Measurements from ENCODE around the gene HECTD1. TPM values are rescaled to one million over a fixed set of nuclear protein-coding genes. Genes with fewer than 3 reads are reported as not detected.

The HECTD1 gene
- total RNA-seq, 4 donors from 2014 or later = 252 to 382 (median 289) TPM

GRCh38 chr14:31159682-31160296 is 47.8 kb downstream of the HECTD1 start:
- Histone ChIP-seq H3K27ac (no peak overlapping the region), H3K27me3 (no peaks in the 10 kb centered on the region), H3K4me3 (replicated peaks in 1 of 3) (no peak overlapping the region), H3K4me1 (peaks cover 7 to 15% of the 10 kb centered on the region in 2 donors), H3K9me3 (no peaks in the 10 kb centered on the region), H3K36me3 (peaks cover 5 to 21% of the 10 kb centered on the region in 2 donors)
- TF ChIP-seq POLR2A (IDR thresholded peaks at IDR 0.05) = no peak
- TF ChIP-seq, protein P1, sequence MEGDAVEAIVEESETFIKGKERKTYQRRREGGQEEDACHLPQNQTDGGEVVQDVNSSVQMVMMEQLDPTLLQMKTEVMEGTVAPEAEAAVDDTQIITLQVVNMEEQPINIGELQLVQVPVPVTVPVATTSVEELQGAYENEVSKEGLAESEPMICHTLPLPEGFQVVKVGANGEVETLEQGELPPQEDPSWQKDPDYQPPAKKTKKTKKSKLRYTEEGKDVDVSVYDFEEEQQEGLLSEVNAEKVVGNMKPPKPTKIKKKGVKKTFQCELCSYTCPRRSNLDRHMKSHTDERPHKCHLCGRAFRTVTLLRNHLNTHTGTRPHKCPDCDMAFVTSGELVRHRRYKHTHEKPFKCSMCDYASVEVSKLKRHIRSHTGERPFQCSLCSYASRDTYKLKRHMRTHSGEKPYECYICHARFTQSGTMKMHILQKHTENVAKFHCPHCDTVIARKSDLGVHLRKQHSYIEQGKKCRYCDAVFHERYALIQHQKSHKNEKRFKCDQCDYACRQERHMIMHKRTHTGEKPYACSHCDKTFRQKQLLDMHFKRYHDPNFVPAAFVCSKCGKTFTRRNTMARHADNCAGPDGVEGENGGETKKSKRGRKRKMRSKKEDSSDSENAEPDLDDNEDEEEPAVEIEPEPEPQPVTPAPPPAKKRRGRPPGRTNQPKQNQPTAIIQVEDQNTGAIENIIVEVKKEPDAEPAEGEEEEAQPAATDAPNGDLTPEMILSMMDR (IDR thresholded peaks at IDR 0.05) = no peak
- 85 to 91% methylated on average over 13 of the region's 13 CpGs for WGBS, 2 donors
- intact Hi-C loops (cut with DNase I) = loop anchor here (10.0 kb wide), 1 partner anchor 195 kb away; no protein-coding TSS in a partner anchor
- DNase-seq = no peak

GRCh38 chr14:31154956-31155355 is 52.6 kb downstream of the HECTD1 start:
- Histone ChIP-seq H3K4me3 (replicated peaks in 1 of 3) (no peak overlapping the region), H3K27me3 (no peaks in the 10 kb centered on the region), H3K4me1 (no peaks in the 10 kb centered on the region), H3K27ac (no peak overlapping the region), H3K36me3 (peaks cover 9 to 42% of the 10 kb centered on the region in 2 donors), H3K9me3 (no peaks in the 10 kb centered on the region)
- intact Hi-C loops (cut with DNase I) = no loop called here
- TF ChIP-seq, protein P1 (IDR thresholded peaks at IDR 0.05) = no peak
- no peak for TF ChIP-seq POLR2A (IDR thresholded peaks at IDR 0.05)
- DNase-seq = no peak
- WGBS, 2 donors = 89 to 90% methylated on average over 12 of the region's 12 CpGs

GRCh38 chr14:31142455-31143087 is 65.0 kb downstream of the HECTD1 start:
- Histone ChIP-seq H3K9me3 (no peaks in the 10 kb centered on the region), H3K36me3 (peaks cover 16 to 32% of the 10 kb centered on the region in 2 donors), H3K27me3 (no peaks in the 10 kb centered on the region), H3K27ac (peak overlapping the region; percentile 50 to 72 (median 69)), H3K4me1 (peaks cover 13 to 21% of the 10 kb centered on the region in 2 donors), H3K4me3 (replicated peaks in 1 of 3) (no peak overlapping the region)
- WGBS, 2 donors = 52 to 57% methylated on average over 11 of the region's 11 CpGs
- DNase-seq = peak; percentile 80 to 82
- TF ChIP-seq, protein P1 (IDR thresholded peaks at IDR 0.05) = no peak
- no peak for TF ChIP-seq POLR2A (IDR thresholded peaks at IDR 0.05)
- intact Hi-C loops (cut with DNase I) = no loop called here

DNA sequence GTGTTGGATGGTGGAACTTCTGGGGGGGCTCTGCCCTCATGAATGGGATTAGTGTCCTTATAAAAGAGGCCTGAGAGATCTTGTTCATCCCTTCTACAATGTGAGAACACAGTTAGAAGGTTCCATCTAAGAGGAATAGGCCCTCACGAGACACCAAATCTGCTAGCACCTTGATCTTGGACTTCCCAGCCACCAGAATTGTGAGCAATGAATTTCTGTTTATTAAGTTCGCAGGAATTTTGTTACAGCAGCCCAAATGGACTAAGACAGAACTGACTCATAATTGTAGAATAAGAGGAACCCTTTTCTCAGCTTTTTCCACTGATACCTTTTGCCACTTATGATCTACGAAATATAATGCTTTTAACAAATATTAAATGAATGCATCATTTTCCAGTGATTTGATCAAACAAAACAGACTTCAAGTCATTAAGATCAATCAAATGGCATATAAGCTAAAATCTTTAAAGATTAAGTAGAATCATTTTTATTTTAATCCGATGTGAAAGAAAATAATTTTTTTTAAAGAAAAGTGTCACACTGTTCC is 68.2 kb downstream of the HECTD1 start:
- Histone ChIP-seq H3K9me3 (no peaks in the 10 kb centered on the region), H3K27me3 (no peaks in the 10 kb centered on the region), H3K4me1 (peaks cover 17 to 26% of the 10 kb centered on the region in 2 donors), H3K27ac (no peak overlapping the region), H3K4me3 (replicated peaks in 1 of 3) (no peak overlapping the region), H3K36me3 (peaks cover 21 to 23% of the 10 kb centered on the region in 2 donors)
- DNase-seq = no peak
- intact Hi-C loops (cut with DNase I) = no loop called here
- TF ChIP-seq POLR2A (IDR thresholded peaks at IDR 0.05) = no peak
- TF ChIP-seq, protein P1 (IDR thresholded peaks at IDR 0.05) = no peak
- 96 to 100% methylated on average over 4 of the region's 4 CpGs for WGBS, 2 donors

GRCh38 chr14:31138301-31138700 is 69.3 kb downstream of the HECTD1 start:
- no peak overlapping the region for H3K4me3 ChIP-seq (replicated peaks in 1 of 3)

More at GRCh38 chr14:31138301-31138700, 69.3 kb downstream of the HECTD1 start:
- peaks cover 22 to 25% of the 10 kb centered on the region in 2 donors for H3K36me3 ChIP-seq
- peaks cover 14 to 25% of the 10 kb centered on the region in 2 donors for H3K4me1 ChIP-seq
- intact Hi-C loops (cut with DNase I) = no loop called here
- TF ChIP-seq, protein P1 (IDR thresholded peaks at IDR 0.05) = no peak
- no peak for TF ChIP-seq POLR2A (IDR thresholded peaks at IDR 0.05)
- WGBS, 2 donors = 44 to 49% methylated on average over 2 of the region's 2 CpGs
- no peak for DNase-seq
- H3K27ac ChIP-seq = peak overlapping the region in 2 of 3 donors; percentile 32 to 71
- H3K27me3 ChIP-seq = no peaks in the 10 kb centered on the region
- H3K9me3 ChIP-seq = no peaks in the 10 kb centered on the region

Measured in thyroid gland (tissue), 4 donors.